GM21447 (cell line): ENCODE measurements around the gene OR52H1.
A peak's percentile ranks its signal among the peaks of the same experiment; 100 is the strongest.
"Not testable (repeated sequence)": the region's sequence is repeated elsewhere in the genome, so short reads cannot be mapped to it uniquely, and the experiment has no call there.

Experiments
- ATAC-seq: cut with Tn5 transposase; IDR thresholded peaks from one replicate; pipeline ENCODE4 v1.9.1; 2021; ENCODE audit not compliant: unreplicated experiment

OR52H1 gene

GRCh38 chr11:5548440-5548839, at the start of gene OR52H1:
Gene OR52H1 (minus strand): TSS chr11:5548540. CDS start chr11:5545505, 3,035 bp downstream.
- no peak for ATAC-seq

DNA sequence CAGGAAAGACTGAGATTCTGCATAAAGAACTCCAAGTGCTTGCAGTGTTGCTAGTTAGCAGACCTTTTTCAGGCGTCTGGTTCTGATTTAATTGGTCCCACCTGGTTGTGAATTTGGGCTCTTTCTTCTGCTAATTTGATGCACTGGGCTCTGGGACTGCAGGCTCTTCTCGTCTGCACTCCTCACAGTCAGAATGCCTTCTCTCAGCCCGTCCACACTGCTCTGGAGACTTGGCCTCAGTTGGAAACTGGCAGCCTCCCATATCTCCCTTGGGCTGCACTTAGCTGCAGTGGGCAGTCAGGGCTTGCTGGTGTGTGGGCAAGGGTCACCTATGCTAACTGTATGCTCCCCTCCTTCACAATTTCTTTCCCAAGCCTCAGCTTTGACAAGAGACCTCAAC, 49.6 kb upstream of the OR52H1 start:
- no peak for ATAC-seq

GRCh38 chr11:5596607-5597201, 48.4 kb upstream of the OR52H1 start, which contains the start of gene TRIM6:
Gene TRIM6 (plus strand): TSS chr11:5596637. CDS start chr11:5596898, 261 bp downstream.
- no peak for ATAC-seq

DNA sequence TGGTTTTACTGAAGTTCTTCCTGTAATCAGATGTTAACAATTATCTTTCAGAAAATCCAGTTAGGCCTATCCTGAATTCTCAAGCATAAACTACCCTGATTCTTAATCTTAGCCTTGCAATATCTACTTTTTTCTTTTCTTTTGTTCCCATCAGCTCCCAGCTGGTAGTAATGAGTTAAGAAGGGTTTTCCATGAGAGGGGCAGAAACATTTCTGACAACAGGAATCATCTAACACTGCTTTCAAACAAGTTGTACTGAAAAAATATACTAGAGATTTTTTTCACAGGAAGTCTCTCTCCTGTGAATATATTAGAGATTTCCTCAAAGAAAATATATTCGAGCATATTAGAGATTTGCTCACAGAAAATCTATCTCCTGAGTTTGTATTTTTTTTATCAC, 44.8 kb upstream of the OR52H1 start:
- no peak for ATAC-seq

GRCh38 chr11:5592615-5593014, 44.3 kb upstream of the OR52H1 start:
- no peak for ATAC-seq

- ATAC-seq: no peak
Measured at GRCh38 chr11:5591613-5592012, 43.3 kb upstream of the OR52H1 start.

DNA sequence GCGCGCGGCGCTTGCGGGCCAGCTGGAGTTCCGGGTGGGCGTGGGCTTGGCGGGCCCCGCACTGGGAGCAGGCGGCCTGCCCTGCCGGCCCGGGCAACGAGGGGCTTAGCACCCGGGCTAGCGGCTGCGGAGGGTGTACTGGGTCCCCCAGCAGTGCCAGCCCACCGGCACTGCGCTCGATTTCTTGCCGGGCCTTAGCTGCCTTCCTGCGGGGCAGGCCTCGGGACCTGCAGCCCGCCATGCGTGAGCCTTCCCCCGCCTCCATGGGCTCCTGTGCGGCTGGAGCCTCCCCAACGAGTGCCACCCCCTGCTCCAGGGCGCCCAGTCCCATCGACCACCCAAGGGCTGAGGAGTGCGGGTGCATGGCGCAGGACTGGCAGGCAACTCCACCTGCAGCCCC, 41.6 kb upstream of the OR52H1 start:
- ATAC-seq: not testable (repeated sequence)

GRCh38 chr11:5584458-5584857, 36.1 kb upstream of the OR52H1 start:
- not testable (repeated sequence) for ATAC-seq

DNA sequence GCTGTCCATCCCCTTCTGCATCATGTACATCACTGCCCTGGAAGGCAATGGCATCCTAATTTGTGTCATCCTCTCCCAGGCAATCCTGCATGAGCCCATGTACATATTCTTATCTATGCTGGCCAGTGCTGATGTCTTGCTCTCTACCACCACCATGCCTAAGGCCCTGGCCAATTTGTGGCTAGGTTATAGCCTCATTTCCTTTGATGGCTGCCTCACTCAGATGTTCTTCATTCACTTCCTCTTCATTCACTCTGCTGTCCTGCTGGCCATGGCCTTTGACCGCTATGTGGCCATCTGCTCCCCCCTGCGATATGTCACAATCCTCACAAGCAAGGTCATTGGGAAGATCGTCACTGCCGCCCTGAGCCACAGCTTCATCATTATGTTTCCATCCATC, 32.7 kb upstream of the OR52H1 start:
- ATAC-seq: no peak

GRCh38 chr11:5580577-5580976, 32.2 kb upstream of the OR52H1 start, which contains the start of gene OR52B6:
Gene OR52B6 (plus strand): TSS chr11:5580877. CDS start chr11:5580877, 0 bp downstream.
- ATAC-seq: no peak

DNA sequence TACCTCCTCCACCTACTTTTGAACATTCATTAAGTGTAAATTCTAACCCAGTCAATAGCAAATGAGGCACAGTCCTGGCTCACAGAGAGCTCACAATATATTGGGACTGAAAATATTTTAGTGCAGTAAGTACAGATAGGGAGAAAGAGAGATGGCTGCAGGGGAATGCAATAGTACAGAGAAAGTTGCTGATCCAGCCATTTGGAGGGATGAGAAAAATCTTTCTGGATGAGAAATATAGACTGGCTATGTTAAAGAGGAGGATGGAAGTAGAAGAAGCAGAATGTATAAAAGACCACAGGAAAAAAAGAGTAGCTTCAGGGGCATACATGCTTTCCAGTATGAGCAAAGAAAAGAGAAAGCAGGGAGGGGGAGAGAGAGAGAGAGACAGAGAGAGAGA, 28.8 kb upstream of the OR52H1 start:
- no peak for ATAC-seq

- ATAC-seq: no peak
Measured at GRCh38 chr11:5575152-5575551, 26.8 kb upstream of the OR52H1 start.

DNA sequence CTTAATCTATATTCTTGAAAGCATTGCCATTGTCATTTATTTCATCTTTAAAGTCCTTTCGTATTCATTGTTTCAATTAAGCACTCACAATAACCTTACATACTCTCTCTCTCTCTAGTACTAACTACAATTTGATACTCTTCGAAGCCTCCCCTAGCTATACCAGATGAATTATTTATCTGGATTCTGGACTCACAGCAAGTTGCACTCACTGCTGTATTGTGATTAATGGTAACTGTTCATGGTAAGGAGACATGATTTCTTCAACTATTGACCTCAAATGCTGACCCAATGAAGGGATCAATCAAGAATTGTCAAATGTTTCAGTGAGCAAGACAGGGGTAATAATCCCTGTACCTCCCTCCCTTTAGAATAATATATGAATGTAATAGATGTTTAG, 26.3 kb upstream of the OR52H1 start:
- ATAC-seq: no peak

- no peak for ATAC-seq
Measured at GRCh38 chr11:5564259-5565019, 16.1 kb upstream of the OR52H1 start.

GRCh38 chr11:5557751-5558150, 9.4 kb upstream of the OR52H1 start:
- no peak for ATAC-seq

GRCh38 chr11:5556596-5557188, 8.4 kb upstream of the OR52H1 start:
- no peak for ATAC-seq

DNA sequence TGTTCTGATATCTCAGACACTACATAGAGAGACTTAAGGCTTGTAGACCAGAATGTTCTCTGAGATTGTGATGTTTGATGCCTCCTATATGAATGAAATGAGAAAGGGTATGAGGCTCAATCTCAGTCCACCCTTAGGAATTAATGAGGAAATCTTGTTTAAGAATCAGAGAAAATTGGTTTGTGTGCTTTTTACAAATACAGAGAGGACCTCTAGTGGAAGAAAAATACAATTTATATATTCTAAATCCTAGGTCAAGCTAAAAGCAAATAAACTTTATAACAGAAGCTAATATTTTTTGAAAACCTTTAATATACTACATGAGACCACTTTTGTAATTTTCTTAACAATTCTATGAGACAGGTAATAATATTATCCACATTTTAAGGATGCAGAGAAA, 5.0 kb upstream of the OR52H1 start:
- no peak for ATAC-seq

- peak; percentile 65 for ATAC-seq
Measured at GRCh38 chr11:5550440-5551095, 2.2 kb upstream of the OR52H1 start.

GRCh38 chr11:5547982-5548381, 358 bp downstream of the OR52H1 start:
- ATAC-seq: peak; percentile 40

- ATAC-seq: no peak
Measured at GRCh38 chr11:5546457-5546856, 1.9 kb downstream of the OR52H1 start.

DNA sequence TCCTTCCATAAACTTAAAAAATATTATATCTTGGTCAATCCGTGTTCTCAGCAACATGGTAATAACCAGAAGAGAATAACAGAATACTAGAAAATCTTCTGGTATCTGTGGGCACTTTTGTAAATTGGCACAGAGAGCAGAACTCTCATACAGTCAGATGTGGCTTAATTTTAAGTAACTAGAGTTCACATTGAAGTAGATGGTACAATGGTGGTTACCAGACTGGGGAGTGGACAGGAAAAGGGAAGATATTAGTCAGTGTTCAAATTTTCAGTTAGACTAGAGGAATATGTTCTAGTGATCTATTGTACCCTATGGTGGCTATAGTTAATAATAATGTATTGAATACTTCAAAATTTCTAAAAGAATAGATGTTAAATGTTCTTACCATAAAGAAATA, 6.9 kb downstream of the OR52H1 start:
- no peak for ATAC-seq

DNA sequence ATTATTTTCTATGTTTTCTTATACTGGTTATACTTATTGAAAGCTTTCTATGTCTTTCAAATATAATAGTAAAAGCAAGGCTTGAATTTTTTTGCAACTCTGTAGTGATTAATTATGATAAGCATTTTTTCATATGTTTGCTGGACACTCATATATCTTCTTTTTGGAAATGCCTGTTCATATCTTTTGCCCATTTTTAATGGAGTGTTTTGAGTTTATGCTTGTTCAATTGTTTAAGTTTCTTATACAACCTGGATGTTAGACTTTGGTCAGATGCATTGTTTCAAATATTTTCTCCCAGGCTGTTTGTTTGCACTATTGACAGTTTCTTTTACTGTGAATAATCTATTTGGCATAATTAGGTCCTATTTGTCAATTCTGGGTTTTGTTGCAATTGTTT, 11.9 kb downstream of the OR52H1 start:
- ATAC-seq: no peak
